GM18858 (cell line): ENCODE measurements around the gene PSMA7.
"Not testable (repeated sequence)": the region's sequence is repeated elsewhere in the genome, so short reads cannot be mapped to it uniquely, and the experiment has no call there.

Source experiments
- ATAC-seq: cut with Tn5 transposase; IDR thresholded peaks from one replicate; pipeline ENCODE4 v1.9.1; 2021; ENCODE audit not compliant: unreplicated experiment

The PSMA7 gene

GRCh38 chr20:62120990-62121775 lies 22.0 kb downstream of the PSMA7 start:
- ATAC-seq = peak; percentile 6

GRCh38 chr20:62120365-62120762 lies 22.8 kb downstream of the PSMA7 start:
- ATAC-seq = no peak

- ATAC-seq = no peak
Observed at GRCh38 chr20:62119591-62120364, 23.4 kb downstream of the PSMA7 start.

- no peak for ATAC-seq
Observed at GRCh38 chr20:62119115-62119514, 24.1 kb downstream of the PSMA7 start.

DNA sequence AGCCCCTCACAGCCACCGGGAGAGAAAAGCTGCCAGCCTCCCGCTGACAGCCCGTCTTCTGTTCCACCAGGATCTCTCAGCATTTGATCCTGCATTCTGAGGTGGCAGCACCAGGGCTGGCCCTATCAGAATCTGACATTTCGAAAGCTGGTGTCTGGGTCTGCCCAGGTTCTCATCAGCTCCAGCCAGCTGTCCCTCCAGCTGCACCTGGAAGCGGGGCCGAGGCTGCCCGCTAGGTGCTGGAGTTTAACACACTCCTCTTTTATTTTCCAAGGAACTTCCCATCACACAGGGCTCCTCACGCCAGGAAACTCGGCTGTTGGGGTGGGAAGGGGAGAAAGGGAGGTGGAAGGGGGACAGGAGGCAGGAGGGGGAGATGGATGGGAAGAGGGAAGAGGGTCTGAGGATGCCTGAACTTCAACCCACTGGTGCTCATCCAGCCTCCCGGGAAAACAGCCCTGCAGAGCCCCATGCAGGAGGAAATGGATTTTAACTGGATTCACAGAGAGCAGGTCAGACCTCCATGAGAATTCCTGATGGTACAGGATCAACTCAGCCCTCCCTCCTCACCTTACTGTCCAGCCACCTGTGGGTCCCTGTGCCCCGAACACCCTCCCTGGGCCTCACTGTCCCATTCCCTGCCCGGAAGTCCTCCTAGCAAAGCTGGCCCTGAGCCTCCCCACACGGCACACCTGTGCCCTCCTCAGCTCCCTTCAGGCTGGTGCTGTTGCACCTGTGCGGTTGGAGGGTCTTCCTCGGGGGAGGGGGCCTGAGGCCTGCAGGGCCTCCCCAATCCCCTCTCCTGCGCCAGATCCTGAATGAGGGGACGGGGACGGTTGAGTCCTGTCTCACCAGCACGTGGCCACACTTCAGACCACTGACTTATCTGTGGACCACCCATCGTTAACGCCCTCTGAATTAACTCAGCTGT lies 24.8 kb downstream of the PSMA7 start:
- ATAC-seq = no peak

DNA sequence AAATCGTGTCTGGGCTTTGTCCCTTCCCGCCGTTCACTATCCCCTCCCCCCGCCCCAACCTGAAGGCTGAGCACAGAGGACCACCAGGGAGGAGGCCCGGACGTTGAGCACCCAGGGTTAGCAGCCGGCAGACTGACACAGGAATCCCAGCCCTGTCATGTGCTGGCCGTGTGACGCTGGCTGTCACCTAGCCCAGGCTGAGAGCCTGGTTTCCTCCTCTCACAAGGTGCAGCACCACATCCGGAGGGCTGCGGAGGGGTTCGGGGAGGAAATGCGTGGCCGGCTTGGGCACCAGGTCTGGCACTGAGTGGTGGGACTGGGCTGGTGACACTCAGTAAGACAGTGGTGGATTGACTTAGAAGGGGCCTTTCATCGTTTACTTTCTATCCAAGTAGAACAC lies 25.5 kb downstream of the PSMA7 start:
- ATAC-seq = no peak

DNA sequence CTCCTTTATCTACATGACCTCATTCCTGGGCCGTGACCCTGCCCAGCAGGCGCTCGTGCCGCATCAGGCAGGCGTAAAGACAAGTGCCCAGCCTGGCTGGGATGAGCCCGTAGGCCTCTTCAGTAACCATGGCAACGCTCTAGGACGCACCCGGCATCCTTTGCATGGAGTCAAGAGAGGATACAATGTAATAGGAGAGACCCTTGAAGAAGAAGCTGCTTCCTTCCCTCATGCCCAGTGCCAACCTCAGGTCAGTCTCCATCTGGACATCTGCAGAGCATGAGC lies 25.9 kb downstream of the PSMA7 start:
- no peak for ATAC-seq

GRCh38 chr20:62116558-62117361 lies 26.4 kb downstream of the PSMA7 start:
- ATAC-seq = no peak

- not testable (repeated sequence) for ATAC-seq
Observed at GRCh38 chr20:62115800-62116407, 27.3 kb downstream of the PSMA7 start.

- ATAC-seq = no peak
Observed at GRCh38 chr20:62114894-62115293, 28.3 kb downstream of the PSMA7 start.

DNA sequence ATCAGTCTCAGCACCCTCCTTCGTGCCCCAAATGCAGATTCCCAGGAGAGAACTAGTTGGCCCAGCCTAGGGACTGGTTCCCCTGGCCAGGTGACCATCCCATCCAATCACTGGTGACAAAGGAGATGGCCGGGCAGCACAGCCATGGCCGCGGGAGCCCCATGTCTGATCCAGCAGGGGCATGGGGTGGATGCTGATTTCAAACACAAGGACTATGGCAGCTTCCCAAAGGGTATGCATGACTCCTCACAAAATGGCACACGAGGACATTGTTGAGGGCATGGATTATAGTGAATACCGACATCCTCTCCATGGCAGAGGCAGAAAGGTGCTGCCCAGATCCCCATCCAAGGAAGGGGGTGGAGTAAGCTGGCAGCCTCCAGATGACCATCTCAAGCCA lies 30.8 kb downstream of the PSMA7 start:
- no peak for ATAC-seq

DNA sequence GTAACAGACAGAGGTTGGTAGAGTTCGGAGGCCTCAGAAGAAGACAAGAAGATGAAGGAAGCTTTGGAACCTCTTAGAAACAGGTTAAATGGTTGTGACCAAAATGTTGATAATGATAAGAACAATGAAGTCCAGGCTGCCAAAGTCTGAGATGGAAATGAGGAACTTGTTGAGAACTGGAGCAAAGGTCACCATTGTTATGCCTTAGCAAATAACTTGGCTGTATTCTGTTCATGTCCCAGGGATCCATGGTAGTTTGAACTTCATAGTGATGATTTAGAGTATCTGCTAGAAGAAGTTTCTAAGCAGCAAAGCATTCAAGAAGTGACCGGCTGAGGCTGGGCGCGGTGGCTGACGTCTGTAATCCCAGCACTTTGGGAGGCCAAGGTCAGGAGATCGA lies 32.0 kb downstream of the PSMA7 start:
- no peak for ATAC-seq

GRCh38 chr20:62105592-62105991 lies 37.6 kb downstream of the PSMA7 start:
- ATAC-seq = no peak

DNA sequence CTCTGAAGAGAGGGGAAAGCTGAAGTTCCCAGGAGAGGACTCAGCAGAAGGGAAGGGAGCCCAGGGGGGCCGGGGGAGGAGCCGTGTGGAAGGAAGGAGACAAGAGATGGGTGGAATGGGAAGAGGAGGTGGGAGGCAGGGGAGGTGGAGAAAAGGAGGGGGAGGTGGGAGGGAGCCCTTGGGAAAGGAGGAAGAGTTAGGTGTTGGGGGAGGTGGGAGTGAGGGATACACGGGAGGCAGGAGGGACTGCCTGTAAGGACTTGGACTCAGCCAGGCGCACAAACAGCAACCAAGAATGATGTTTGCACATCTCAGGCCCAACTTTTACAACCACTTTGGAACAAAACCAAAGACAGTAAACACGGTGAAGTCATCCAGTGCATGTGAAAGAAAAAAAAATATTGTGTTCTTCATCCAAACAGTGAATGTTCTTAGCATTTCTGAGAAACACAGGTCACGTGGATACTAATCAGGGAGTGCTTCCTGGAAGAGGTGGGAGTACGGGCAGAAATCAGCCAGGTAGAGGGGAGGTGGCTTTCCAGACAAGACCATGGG lies 38.3 kb downstream of the PSMA7 start:
- no peak for ATAC-seq

DNA sequence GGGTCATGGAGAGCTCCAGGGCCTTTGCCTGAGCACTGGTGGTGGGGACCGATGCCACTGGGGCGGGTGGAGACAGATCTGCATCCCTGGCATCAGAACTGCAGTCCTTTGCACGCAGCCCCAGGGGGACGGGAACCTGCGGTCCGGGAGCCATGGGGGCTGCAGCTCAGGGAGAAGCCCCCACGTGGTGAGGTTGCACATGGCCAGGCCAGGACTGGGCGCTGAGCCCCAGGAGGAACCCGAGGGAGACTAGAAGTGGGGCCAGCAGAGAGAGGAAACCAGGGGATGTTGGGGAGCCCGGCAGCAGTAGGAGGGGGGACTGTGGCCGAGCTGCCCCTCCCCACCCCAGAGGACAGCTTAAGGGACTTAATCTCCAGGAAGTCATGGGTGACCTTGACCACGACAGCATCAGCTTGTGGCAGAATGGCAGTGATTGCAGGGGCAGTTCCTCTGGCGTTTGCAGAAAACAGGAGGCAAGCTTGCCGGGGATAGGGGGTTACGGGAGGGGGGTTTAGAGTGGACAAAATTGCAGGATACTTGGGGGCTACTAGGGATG lies 38.9 kb downstream of the PSMA7 start:
- no peak for ATAC-seq

DNA sequence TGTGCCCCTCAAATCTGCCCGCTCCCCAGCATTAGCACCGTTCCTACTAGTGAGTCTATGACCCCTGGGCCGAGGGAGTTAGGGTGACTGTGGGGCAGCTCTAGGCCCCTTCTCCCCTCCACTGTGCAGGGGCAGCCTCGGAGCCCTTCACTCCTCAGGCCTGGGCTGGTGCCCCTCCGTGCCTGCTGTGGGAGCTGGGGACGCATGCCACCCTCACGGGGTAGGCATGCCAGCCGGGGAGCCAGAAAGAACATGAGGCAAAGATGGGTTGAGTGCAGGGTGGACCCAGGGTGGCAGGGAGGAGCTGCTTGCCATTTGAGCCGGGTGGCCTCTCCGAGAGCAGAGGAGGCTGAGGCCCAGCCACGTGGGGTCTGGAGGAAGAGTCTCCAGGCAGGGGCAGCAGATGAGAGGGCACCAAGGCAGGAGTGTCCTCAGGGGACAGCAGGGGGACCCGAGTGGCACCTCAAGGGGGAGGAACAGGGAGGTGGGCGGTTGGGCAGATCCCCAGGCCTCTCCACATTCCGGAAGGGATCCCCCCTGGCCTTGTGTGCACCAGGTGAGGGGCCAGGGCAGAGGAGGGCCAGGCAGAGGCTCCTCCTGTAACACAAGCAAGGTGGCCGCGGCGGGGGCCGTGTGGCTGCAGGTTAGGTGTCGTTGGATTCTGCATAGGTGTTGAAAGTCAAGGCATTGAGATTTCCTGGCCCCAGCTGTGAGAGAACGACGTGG lies 39.5 kb downstream of the PSMA7 start:
- no peak for ATAC-seq

DNA sequence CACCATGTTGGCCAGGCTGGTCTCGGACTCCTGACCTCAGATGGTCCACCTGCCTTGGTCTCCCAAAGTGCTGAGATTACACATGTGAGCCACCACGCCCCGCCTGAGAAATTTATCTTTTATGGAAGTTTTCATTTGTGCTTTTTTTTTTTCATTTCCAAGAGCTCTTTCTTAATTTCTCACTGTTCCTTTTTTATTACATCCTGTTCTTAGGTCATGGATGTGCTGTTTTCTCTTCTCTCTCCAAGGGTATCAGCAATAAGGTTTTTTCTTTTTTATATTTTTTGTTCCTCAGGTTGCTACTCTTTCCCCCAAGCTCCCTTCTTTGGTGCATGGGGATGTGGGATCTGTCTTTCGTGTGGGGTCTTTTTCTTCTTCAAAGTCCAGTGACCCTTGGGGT lies 42.1 kb downstream of the PSMA7 start:
- ATAC-seq = no peak

- no peak for ATAC-seq
Observed at GRCh38 chr20:62097881-62098407, 45.2 kb downstream of the PSMA7 start.
